AG08396 (cell line): ENCODE measurements around the gene ZNHIT2.

Experiments
- DNase-seq: peaks from one replicate; pipeline ENCODE4 v3.0.0; 2012; ENCODE audit warnings: low spot score, mixed read lengths

The ZNHIT2 gene

DNA sequence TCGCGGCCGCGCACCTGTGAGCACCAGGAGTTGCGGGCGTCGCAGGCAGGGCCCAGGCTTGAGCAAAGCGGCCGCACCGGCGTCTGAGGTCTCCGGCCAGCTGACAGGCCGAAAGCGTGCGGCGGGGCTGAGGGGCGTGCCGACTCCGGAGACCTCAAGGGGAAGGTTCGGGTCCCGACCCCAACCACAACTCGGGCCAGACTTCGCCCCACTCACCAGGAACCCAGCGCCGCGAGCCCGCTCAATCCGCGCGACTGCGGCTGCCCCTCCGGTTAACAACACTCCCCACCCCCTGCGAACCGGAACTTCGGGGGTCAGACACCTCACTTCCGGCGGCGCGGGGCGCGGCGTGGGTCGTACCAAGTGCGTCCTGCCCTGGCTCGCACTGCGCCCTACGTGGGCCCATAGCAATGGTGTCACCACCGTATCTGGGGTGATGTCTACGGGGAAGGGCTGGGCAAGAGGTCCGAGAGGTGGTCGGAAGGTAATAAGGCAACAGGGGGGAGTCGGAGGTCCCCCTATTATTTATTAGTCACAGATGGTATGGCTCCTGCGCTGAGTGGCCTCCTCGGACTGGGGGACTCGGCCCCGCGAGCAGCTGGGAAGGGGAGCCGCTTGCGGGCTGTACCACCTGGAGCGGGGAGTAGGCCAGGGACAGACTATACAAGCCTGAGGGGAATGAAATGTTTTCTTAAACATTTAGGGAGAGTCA, 16.9 kb upstream of the ZNHIT2 start, which contains the start of gene SYVN1:
SYVN1 (minus strand) TSS at position 280 of the 712 bp plus-strand sequence. CDS start 918 bp downstream, outside the sequence.
- DNase-seq: peak; percentile 93

GRCh38 chr11:65133724-65134123, 16.2 kb upstream of the ZNHIT2 start:
- no peak for DNase-seq

GRCh38 chr11:65132988-65133700, 15.6 kb upstream of the ZNHIT2 start:
- no peak for DNase-seq

- DNase-seq: no peak
Measured at GRCh38 chr11:65132238-65132987, 14.9 kb upstream of the ZNHIT2 start.

DNA sequence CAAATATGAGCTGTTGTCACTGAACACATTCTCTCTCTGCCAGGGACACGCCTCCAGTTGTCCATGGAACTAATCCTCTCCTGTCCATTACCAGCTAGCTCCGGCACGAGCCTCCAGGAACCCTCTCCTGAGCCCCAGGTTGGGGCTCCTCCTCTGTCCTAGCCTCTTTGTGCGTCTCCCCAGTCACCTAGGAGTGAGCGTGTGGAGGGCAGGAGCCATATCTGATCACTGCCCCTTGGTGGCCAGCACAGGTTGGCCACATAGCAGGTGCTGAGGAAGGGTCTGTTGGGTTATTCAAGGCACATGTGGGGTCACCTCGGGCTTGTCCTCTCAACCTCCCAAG, 14.4 kb upstream of the ZNHIT2 start:
- DNase-seq: no peak

DNA sequence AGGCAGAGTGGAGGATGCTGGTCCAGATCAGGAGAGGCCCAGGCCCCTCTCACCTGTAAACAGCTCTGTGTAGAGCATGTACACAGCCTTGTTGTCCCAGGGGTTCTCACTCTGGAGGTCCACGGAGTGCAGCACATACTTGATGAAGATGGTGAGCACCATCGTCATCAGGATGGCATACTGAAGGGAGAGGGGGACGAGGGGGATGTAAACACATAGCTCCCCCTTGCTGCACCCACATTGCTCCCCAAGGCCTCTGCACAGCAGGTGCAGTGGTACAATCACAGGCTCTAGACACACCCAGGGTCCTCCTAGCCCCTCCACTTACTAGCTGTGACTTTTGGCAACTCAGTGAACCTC, 13.9 kb upstream of the ZNHIT2 start:
- DNase-seq: no peak

GRCh38 chr11:65130631-65131416, 13.3 kb upstream of the ZNHIT2 start:
- no peak for DNase-seq

- no peak for DNase-seq
Measured at GRCh38 chr11:65129649-65130441, 12.3 kb upstream of the ZNHIT2 start.

- DNase-seq: no peak
Measured at GRCh38 chr11:65128182-65129145, 11.0 kb upstream of the ZNHIT2 start.

- DNase-seq: no peak
Measured at GRCh38 chr11:65127473-65128181, 10.1 kb upstream of the ZNHIT2 start.

DNA sequence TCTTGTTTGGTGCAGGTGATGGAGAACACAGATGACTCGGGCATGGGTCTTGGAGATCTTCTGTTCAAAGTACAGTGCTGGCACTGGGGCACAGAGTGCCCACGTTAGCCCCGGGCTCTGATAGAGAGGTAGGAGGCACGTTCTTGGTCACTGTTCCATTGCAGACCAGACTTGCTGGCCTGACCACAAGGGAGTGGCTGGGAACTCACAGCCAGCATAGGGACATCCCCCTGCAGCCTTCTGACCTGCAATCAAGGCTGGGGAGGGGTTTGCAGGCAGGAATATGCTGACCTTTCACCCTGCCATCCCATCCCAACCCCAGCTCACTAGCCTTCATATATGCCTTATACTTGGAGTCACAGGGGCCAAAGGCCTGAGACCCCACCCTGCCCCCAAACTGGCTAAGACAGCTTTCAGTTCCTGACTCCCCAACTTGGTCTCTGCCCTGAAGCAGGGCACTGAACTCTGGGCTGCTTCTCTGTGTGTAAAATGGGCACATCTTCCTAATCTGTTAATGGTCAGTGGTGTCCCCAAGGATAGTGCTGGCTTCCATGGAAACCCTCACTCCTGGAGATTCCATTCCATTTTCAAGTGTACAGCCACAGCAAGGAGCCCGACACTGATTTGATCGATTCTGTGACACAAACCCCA, 9.2 kb upstream of the ZNHIT2 start:
- DNase-seq: no peak

GRCh38 chr11:65125197-65126056, 7.9 kb upstream of the ZNHIT2 start:
- DNase-seq: no peak

DNA sequence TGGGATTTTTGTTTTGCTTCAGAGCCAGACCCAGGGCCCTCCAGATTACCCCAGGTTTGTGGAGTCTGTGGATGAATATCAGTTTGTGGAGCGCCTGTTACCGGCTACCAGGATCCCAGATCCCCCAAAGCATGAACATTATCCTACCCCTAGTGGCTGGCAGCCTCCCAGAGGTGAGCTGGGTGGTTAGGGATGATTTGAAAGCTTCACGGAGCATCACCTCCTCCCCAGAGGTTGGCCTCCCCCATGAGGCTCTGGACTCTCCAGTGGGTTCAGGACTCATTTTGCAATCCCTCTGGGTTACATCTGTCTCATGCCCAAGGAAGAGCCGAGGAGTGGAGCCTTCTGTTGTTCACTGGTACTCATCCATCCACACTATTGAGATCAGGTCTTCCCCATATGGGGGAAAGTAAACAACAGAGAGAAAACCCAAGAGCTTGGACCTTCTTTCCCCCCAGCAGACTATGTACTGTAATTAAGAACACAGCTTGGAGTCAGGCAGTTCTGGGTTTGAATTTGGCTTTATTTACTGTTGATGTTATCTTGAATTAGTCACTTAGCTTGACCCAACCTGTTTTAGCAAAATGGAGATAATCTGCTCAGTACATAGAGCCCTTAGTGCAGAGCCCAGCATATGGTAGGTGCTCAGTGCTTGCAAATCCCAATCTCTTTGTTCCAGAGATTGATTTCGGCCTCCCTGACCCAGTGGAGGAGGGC, 7.1 kb upstream of the ZNHIT2 start:
- no peak for DNase-seq

DNA sequence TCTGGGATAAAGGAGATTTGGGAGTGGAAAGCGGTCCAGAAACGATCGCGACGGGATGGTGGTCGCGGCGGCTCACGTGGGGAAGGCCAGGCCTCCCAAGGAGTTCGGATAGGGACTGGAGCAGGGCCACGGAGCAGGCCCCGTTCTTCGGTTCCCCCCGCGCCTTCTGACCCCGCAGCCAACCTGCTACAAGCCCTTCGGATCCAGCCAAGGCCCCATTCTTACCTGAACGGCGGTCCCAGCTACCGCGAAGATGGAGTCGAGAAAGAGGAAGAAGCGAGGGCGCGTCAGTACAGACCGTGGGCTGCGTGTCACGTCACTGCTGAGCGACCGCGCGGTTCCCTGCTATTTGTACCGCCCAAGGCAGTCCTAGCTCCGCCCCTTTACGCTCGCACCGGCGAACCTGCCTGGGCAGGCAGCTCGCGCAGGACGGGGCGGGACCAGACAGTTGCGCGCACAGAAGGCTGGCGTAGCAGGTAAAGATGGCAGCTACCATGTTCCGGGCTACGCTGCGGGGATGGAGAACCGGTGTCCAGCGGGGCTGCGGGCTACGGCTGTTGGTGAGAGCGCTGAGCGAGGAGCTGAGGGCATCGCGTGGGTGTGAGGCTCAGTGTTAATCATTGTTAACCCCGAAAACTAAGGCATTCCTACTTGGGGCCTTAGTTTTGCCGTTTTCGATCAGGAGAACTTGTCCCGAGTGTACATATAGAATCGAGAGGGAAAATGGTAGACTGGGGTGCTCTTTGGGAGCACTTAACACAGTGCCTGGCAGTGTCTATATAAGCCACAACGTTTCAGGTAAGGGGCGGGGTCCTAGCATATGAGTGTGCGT, 4.6 kb upstream of the ZNHIT2 start, which contains the start of the genes FAU and MRPL49:
FAU (minus strand) TSS at position 270 of the 832 bp plus-strand sequence. CDS start 321 bp downstream, outside the sequence.
MRPL49 (plus strand) TSS at position 457 of the 832 bp plus-strand sequence; CDS start at position 483, 26 bp downstream.
- peak; percentile 96 for DNase-seq

DNA sequence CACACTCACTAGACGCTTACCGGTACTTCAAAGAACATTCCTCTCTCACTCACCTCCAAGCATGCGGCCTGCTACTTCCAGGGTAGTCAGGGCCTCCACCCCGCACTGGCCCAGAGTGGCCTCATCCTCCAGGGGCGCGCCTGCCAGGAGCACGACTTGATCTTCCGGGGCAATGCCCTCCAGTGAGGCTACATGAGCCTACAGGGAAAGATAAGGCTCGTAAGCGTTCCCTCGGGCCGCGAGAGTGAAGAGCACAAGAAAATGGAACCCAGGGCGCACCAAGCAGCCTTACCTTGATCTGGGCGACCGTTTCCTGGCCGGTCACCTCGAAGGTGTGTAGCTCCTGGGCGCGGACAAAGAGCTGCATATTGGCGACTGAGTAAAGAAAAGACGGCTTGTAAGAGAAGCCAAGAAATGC, 4.0 kb upstream of the ZNHIT2 start:
- no peak for DNase-seq

DNA sequence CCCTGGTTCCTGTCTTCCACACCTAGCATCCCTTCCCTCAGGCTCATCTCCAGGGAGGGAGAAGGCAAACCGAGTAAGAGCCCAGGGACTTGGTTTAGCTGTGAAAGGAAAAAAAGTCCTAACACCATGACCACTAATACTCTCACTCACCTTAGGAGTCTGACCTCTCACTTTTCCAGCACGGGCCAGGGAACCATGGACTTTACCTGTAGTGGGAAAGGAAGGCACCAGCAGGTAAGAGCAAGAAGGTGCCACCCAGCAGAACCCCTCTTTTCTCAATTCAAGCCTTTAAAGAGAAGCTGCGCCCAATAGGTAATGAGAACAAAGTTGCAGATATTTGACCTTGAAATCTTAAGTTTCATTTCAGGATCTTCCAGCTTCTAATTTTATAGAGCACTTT, 3.3 kb upstream of the ZNHIT2 start:
- no peak for DNase-seq
